Activated T-cell treated with anti-CD3 and anti-CD28 coated beads, Interleukin-2, amount 50 U/mL, for 1 hour (primary cell): Measurements from ENCODE around the gene CLCN6.

ENCODE experiments used
- DNase-seq: peaks from one replicate; pipeline ENCODE4 v3.0.0-alpha.2; 2020

The CLCN6 gene

DNA sequence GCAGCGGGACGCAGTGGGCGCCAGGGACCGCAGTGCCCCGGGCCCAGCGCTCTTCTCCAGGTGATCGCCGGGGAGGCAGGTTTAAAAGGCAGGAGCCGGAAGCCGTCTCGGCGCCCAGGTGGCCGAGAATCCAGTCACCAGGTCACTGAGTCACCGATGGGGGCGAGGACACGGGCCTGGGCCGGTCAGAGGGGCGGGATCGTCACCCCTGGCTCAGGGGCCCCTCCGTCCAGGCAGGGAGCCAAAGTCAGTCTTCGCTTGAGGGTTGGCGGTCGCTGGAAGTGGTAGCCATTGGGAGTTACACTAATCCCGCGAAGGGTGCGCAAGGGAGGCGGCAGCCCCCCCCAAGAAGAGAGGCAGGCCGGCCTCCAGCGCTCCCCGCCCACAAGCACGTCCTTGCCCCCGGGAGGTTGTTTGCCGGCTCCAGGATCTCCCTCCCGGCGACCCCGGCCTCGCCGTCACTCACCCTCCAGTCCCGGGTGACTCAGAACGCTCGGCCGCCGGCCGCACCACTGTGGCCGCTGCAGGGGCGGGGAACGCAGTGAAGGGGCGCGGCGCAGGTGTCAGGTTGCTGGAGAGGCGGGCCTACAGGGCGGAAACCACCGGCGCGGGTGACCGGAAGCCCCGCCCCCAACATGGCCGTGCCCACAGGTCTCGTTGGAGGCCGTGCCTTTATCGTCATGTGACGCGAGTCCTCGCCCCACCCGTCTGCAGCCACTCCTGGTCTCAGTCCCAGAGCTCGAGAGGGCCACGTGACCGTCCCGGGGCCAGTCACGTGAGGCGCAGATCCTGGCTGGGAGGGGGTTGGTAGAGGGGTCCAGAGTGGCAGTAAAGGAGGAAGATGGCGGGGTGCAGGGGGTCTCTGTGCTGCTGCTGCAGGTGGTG is at the start of gene CLCN6, which contains the start of gene MTHFR:
CLCN6 (plus strand) TSS at position 770 of the 885 bp plus-strand sequence; CDS start at position 842, 72 bp downstream.
MTHFR (minus strand) TSS at position 543 of the 885 bp plus-strand sequence. CDS start 2,848 bp downstream, outside the sequence.
- peak; percentile 97 for DNase-seq

GRCh38 chr1:11757047-11757446 is 48.9 kb upstream of the CLCN6 start:
- DNase-seq, result no peak

DNA sequence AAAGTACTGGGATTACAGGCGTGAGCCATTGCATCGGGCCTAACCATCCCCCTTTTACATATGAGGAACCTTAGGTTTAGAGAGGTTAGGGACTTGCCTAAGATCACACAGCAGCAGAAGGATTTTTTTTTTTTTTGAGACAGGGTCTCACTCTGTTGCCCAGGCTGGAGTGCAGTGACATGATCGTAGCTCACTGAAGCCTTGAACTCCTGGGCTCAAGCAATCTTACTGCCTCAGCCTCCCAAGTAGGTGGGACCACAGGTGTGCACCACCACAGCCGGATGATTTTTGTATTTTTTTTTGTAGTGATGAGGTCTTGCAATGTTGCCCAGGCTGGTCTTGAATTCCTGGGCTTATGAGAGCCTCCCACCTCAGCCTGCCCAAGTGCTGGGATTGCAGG is 46.2 kb upstream of the CLCN6 start:
- no peak for DNase-seq

- no peak for DNase-seq
Measured at GRCh38 chr1:11761285-11761684, 44.7 kb upstream of the CLCN6 start.

GRCh38 chr1:11761988-11762406 is 44.0 kb upstream of the CLCN6 start, which contains the start of gene C1orf167:
Gene C1orf167, plus strand, starts transcription at chr1:11762193. Its CDS starts 2,208 bp downstream, at chr1:11764401.
- DNase-seq, result peak; percentile 39

GRCh38 chr1:11764115-11764514 is 41.9 kb upstream of the CLCN6 start:
- no peak for DNase-seq

DNA sequence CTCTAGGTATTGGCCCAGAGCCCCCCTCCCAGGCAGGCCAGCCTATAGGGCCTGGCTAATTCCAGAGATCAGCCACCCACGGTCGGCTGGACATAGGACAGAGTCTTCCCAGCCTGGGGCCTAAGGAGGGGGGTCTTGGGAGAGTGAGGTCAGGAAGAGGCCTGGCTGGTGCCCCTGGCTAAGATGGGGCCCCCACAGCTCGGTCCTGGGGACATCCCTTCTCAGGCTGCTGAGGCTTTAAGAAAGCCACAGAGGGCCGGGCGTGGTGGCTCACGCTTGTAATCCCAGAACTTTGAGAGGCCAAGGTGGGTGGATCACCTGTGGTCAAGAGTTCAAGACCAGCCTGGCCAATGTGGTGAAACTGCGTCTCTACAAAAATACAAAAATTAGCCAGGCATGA is 41.5 kb upstream of the CLCN6 start:
- DNase-seq, result no peak

DNA sequence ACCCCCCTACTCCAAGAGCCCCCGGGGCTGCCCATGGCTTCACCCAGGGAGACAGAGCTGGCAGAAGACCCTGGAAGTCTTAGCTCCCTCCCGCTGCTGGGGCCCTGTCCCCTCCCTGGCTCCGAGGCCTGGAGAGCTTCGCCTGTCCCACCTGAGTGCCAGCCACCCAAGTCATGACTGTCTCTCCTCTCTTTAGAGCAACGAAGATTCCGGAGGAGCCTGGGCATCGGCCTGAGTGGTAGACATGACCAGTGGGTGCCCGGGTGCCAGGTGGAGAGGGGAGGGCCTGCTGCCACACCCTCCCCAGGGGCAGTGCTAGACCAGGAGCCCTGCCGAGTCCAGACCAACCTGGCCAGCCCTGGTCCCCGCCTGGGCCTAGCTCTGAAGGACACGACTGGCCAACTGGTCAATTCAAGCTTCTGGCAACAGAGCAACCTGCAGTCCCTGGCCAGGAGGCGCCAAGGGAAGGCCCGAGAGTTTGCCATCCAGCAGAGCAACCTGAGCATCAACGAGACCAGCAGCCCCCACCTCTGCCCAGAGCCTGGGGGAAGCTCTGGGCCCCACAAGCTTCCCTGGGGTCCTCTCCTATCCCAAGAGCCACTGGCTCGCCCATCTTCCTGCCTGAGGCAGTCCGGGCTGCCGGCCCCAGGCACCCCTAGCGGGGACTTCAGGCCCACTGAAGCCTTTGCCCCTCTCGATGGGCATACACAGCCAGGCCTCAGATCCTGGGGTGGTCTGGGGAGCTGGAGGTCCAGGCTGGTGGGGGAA is 40.1 kb upstream of the CLCN6 start:
- no peak for DNase-seq

DNA sequence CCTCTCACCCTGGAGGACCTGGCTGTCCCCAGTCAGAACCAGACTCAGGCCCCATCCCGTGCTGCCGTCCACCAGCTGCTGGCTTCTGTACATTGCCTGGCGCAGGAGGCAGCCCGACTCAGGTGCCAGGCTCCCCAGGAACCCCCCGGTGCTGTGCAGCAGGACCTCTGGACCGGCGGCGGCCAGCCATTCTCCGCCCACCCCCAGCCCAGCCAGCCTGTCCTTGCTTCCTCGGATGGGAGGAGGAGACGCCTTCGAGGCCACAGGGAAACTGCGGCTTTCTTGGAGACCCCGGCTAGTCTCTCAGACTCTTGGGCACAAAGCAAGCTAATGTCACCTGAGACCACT is 39.6 kb upstream of the CLCN6 start:
- no peak for DNase-seq

- no peak for DNase-seq
Measured at GRCh38 chr1:11767922-11768704, 37.9 kb upstream of the CLCN6 start.

DNA sequence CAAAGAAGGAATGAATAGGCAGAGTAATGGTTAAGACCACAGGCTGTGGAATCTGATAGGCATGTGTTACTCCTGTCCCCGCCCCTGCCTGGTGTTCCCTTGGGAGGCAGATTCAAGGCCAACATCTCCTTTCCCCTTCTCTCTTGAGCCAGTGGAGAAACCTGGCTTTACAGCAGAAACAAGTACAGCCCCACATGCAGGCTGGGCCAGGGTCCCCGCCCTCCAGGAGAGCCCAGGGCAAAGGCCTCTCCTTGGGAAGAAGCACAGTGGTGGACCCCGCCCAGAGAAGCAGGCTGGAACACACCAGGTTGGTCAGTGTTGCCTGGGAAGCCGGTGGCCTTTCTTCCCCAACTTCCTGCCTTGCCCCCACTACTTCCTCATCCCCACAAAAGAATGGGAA is 37.2 kb upstream of the CLCN6 start:
- no peak for DNase-seq

- no peak for DNase-seq
Measured at GRCh38 chr1:11769274-11769673, 36.7 kb upstream of the CLCN6 start.

- DNase-seq, result no peak
Measured at GRCh38 chr1:11770011-11770410, 36.0 kb upstream of the CLCN6 start.

DNA sequence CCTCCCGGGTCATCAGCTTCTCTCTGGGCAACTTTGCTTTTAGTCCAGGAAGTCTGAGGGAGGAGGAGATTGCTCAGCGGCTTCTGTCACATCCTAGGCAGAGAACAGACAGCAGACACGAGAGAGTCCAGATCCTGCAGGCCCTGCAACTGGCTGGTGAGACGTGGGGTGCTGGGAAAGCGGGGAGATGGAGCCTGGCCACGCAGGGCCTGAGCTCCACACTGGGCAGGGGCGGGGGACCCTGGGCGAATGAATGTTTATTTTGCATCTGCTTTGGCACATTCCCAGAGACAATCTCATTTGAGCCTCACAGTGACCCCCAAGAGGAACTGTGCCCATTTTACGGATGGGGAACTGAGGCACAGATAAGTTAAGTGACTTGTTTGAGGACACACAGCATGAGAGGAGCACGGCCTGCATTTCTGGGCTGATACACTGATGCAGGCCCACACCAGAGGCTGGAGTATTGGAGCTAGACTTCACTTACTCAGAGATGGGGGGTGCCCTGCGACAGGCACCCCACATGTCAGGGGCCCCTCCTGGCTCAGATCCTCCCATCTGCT is 34.4 kb upstream of the CLCN6 start:
- no peak for DNase-seq

GRCh38 chr1:11772458-11772857 is 33.5 kb upstream of the CLCN6 start:
- DNase-seq, result no peak

DNA sequence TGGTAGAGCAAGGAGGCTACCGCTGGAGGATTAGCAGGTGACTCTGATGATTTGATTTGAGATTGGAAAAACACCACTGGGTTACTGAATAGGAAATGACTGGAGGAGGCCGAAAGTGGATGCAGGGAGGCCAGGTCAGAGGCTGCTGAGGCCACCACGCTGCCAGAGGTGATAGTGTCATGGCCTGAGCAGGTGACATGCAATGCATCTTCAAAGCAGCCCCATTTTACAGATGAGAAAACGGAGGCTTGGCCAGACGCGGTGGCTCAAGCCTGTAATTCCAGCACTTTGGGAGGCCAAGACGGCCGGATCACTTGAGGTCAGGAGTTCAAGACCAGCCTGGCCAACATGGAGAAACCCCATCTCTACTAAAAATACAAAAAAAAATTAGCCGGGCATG is 31.2 kb upstream of the CLCN6 start:
- no peak for DNase-seq

DNA sequence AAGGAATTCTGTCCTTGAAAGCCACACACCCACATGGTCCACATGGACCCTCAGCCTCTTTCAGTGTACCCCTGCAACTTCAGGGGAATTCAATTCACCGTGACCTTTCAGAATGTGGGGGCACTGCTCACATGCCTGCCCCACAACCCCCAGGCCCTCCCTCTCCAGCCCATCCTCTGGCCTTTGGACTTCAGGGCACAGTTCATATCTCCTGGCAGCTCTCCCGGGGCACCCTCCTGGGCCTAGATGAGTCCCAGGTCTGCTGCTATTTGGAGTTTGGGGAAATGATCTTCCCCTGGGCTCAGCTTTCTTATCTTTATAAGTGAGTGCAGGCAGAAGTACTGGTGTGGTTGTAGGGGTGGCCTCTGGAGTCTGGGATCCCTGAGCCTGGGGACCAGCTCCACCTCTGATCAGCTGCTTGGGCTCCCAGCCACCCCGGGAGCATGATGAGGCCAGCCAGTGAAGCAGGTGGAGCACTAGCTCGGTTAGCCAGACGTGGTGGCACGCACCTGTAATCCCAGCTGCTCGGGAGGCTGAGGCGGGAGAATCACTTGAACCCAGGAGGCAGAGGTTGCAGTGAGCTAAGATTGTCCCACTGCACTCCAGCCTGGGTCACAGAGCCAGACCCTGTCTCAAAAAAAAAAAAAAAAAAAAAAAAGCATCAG is 28.2 kb upstream of the CLCN6 start:
- DNase-seq, result no peak

- DNase-seq, result no peak
Measured at GRCh38 chr1:11778336-11778735, 27.7 kb upstream of the CLCN6 start.

DNA sequence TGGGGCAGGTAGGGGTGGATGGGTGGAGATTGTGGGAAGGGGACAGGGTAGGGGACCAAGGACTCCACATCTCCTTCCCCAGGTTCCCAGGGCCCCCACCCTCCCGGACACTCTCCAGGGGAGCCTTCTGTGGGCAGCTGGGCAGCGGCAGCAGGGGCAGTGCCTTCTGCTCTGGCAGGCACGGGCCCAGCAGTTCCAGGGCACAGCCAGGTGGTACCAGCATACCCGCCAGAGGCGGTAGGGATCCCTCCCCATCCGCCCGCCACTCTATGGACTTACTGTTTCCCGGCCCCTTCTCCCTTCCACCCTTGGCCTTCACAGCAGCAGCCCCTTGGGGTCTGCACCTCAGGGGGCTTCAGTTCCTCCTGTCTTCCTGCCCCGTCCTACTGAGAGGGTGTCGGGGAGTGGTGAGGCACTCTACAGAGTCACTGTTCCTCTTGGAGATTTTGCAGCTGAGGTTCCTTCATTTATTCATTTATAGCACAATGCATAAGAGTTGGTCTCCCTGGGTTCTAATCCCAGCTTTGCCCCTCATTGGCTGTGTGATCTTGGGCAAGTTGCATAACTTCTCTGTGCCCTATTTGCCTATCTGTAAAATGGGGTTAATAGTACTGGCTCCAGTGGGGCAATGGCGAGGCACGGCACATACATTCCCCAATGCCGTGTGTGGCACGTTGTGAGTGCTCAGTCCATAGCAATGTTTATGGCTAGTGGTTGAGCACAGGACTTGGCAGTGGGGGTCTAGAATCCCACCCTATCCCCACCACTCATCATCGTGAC is 27.0 kb upstream of the CLCN6 start:
- no peak for DNase-seq

- DNase-seq, result no peak
Measured at GRCh38 chr1:11779715-11780379, 26.1 kb upstream of the CLCN6 start.
